RWPE2 (cell line): Measurements from ENCODE around the gene USP37.

Experiments
- ATAC-seq: fragments of 200-7000 bp; cut with Tn5 transposase; 3 replicates; pipeline ENCODE4 v1.9.1; 2021; ENCODE audit warnings: low read depth
- DNase-seq: peaks from one replicate; pipeline ENCODE4 v3.0.0-alpha.2; 2020; ENCODE audit warnings: low spot score
- H3K27ac ChIP-seq: fragments of 450-650 bp; 2 replicates; pipeline ENCODE4 v1.5.1; 2017; ENCODE audit warnings: mild to moderate bottlenecking; ENCODE audit not compliant: poor library complexity, severe bottlenecking
- H3K27me3 ChIP-seq: fragments of 250-450 bp; sonication (Bioruptor Pico); 2 replicates; pipeline ENCODE4 v1.5.1; 2021; ENCODE audit warnings: mild to moderate bottlenecking, moderate library complexity; ENCODE audit not compliant: insufficient read depth, poor library complexity, severe bottlenecking
- H3K36me3 ChIP-seq: fragments of 250-450 bp; sonication (Bioruptor Pico); 2 replicates; pipeline ENCODE4 v1.5.1; 2020; ENCODE audit warnings: low read depth, mild to moderate bottlenecking, moderate library complexity
- H3K4me1 ChIP-seq: fragments of 250-450 bp; sonication (Bioruptor Pico); 2 replicates; pipeline ENCODE4 v1.5.1; 2021; ENCODE audit warnings: mild to moderate bottlenecking, moderate library complexity; ENCODE audit not compliant: insufficient read depth, poor library complexity, severe bottlenecking
- H3K4me3 ChIP-seq: fragments of 250-450 bp; sonication (Bioruptor Pico); 2 replicates; pipeline ENCODE4 v1.5.1; 2021; ENCODE audit warnings: mild to moderate bottlenecking, moderate library complexity; ENCODE audit not compliant: severe bottlenecking
- H3K9me3 ChIP-seq: fragments of 250-450 bp; sonication (Bioruptor Pico); 2 replicates; pipeline ENCODE4 v1.5.1; 2021; ENCODE audit warnings: mild to moderate bottlenecking, moderate library complexity; ENCODE audit not compliant: severe bottlenecking
- CTCF ChIP-seq: fragments of 450-650 bp; IDR thresholded peaks from one replicate; pipeline ENCODE4 v1.5.1; 2017; ENCODE audit warnings: mild to moderate bottlenecking, moderate library complexity; ENCODE audit not compliant: poor library complexity, severe bottlenecking

Gene USP37

GRCh38 chr2:218432676-218433365, 135.3 kb downstream of the USP37 start:
- Histone ChIP-seq H3K4me3 (no peak overlapping the region), H3K27me3 (no peaks in the 10 kb centered on the region), H3K36me3 (no peaks in the 10 kb centered on the region), H3K9me3 (no peaks in the 10 kb centered on the region), H3K4me1 (no peaks in the 10 kb centered on the region), H3K27ac (no peak overlapping the region)
- no peak for TF ChIP-seq CTCF
- ATAC-seq (no peak), DNase-seq (peak; percentile 36)

DNA sequence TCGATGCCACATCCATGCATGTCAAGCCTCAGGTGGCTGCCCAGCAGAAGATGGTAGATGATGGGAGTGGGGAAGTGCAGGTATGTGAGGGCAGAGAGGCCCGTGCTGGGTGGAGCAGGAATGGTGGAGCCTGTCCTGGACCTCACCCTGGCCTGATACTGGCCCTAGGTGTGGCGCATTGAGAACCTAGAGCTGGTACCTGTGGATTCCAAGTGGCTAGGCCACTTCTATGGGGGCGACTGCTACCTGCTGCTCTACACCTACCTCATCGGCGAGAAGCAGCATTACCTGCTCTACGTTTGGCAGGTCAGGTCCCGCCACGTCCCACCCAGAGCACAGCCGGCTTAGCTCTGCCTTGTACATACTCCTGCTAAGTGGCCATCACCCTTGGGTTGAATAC, 136.3 kb downstream of the USP37 start:
- TF ChIP-seq CTCF, result no peak
- ATAC-seq, result no peak
- DNase-seq, result peak; percentile 24

GRCh38 chr2:218430721-218431120, 137.4 kb downstream of the USP37 start:
- no peak overlapping the region for H3K27ac ChIP-seq
- no peak for TF ChIP-seq CTCF
- no peaks in the 10 kb centered on the region for H3K4me1 ChIP-seq
- no peaks in the 10 kb centered on the region for H3K36me3 ChIP-seq
- no peaks in the 10 kb centered on the region for H3K9me3 ChIP-seq
- no peak overlapping the region for H3K4me3 ChIP-seq
- DNase-seq (peak; percentile 43), ATAC-seq (no peak)
- no peaks in the 10 kb centered on the region for H3K27me3 ChIP-seq

More for the DNA sequence above, 136.3 kb downstream of the USP37 start:
- Histone ChIP-seq H3K9me3 (no peaks in the 10 kb centered on the region), H3K27me3 (no peaks in the 10 kb centered on the region), H3K4me3 (no peak overlapping the region), H3K4me1 (no peaks in the 10 kb centered on the region), H3K36me3 (no peaks in the 10 kb centered on the region), H3K27ac (no peak overlapping the region)

- Histone ChIP-seq H3K9me3 (no peaks in the 10 kb centered on the region), H3K4me3 (no peak overlapping the region), H3K27ac (no peak overlapping the region), H3K4me1 (no peaks in the 10 kb centered on the region), H3K36me3 (no peaks in the 10 kb centered on the region), H3K27me3 (no peaks in the 10 kb centered on the region)
- ATAC-seq (no peak; the same call in 2 of the 3 replicates), DNase-seq (peak; percentile 6)
- no peak for TF ChIP-seq CTCF
Measured at GRCh38 chr2:218429911-218430692, 138.0 kb downstream of the USP37 start.
